ENCODE measurements around the gene PCBP4. TPM values are rescaled to one million over a fixed set of nuclear protein-coding genes. Genes with fewer than 3 reads are reported as not detected.

PCBP4 gene
- total and polyA plus RNA-seq, 8 donors: 12.5 to 122 (median 30.0) TPM

DNA sequence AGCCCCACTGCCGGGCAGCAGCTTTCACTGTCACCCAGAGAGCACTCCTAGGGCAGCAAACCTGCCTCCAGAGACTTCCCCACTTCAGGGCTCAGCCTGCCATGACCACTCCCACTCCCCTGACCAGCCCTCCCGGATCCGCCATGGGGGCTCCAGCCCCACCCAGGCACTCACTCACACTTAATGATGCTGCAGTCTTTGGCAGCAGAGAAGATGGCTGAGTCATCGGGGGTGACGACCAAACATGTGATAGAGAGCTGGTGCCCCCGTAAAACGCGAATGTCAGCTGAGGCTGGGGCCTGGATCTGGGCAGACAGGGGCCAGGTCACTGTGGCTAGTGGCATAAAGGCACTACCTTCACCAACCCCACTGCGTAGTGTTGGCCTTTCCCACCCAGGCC, 30.2 kb downstream of the PCBP4 start:
- Histone ChIP-seq H3K9me3 (no peaks in the 10 kb centered on the region), H3K27ac (no peak overlapping the region), H3K27me3 (no peaks in the 10 kb centered on the region), H3K36me3 (peaks cover 50 to 74% (median 71%) of the 10 kb centered on the region in 4 donors), H3K4me1 (peaks cover 13 to 20% (median 17%) of the 10 kb centered on the region in 4 donors), H3K4me3 (no peak overlapping the region)
- intact Hi-C loops (cut with DNase I; ENCODE audit: low total_unique reads): no loop called here
- peak; percentile 2 to 7 for DNase-seq
- TF ChIP-seq, protein P1, sequence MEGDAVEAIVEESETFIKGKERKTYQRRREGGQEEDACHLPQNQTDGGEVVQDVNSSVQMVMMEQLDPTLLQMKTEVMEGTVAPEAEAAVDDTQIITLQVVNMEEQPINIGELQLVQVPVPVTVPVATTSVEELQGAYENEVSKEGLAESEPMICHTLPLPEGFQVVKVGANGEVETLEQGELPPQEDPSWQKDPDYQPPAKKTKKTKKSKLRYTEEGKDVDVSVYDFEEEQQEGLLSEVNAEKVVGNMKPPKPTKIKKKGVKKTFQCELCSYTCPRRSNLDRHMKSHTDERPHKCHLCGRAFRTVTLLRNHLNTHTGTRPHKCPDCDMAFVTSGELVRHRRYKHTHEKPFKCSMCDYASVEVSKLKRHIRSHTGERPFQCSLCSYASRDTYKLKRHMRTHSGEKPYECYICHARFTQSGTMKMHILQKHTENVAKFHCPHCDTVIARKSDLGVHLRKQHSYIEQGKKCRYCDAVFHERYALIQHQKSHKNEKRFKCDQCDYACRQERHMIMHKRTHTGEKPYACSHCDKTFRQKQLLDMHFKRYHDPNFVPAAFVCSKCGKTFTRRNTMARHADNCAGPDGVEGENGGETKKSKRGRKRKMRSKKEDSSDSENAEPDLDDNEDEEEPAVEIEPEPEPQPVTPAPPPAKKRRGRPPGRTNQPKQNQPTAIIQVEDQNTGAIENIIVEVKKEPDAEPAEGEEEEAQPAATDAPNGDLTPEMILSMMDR (IDR thresholded peaks at IDR 0.05): no peak
- TF ChIP-seq EP300 (IDR thresholded peaks at IDR 0.05) (no peak), POLR2AphosphoS5 (IDR thresholded peaks at IDR 0.05) (no peak), POLR2A (IDR thresholded peaks at IDR 0.05) (no peak)
- WGBS, 5 donors: 80 to 90% (median 86%) methylated on average over 5 to 9 of the region's 9 CpGs

GRCh38 chr3:51935886-51936755, 31.1 kb downstream of the PCBP4 start:
- Histone ChIP-seq H3K36me3 (peaks cover 50 to 83% (median 74%) of the 10 kb centered on the region in 4 donors), H3K4me3 (no peak overlapping the region), H3K27me3 (no peaks in the 10 kb centered on the region), H3K9me3 (no peaks in the 10 kb centered on the region), H3K4me1 (peaks cover 11 to 15% (median 13%) of the 10 kb centered on the region in 4 donors), H3K27ac (no peak overlapping the region)
- DNase-seq: peak; percentile 1 to 22
- WGBS, 5 donors: 93 to 98% (median 97%) methylated on average over 22 to 25 of the region's 25 CpGs
- TF ChIP-seq POLR2A (IDR thresholded peaks at IDR 0.05): no peak
- no peak for TF ChIP-seq EP300 (IDR thresholded peaks at IDR 0.05)
- TF ChIP-seq, protein P1 (IDR thresholded peaks at IDR 0.05): no peak
- no peak for TF ChIP-seq POLR2AphosphoS5 (IDR thresholded peaks at IDR 0.05)
- intact Hi-C loops (cut with DNase I; ENCODE audit: low total_unique reads): no loop called here

GRCh38 chr3:51934991-51935885, 32.0 kb downstream of the PCBP4 start:
- Histone ChIP-seq H3K27ac (no peak overlapping the region), H3K4me1 (peaks cover 2 to 6% (median 5%) of the 10 kb centered on the region in 4 donors), H3K36me3 (peaks cover 50 to 89% (median 74%) of the 10 kb centered on the region in 4 donors), H3K4me3 (no peak overlapping the region), H3K27me3 (no peaks in the 10 kb centered on the region), H3K9me3 (no peaks in the 10 kb centered on the region)
- DNase-seq: peak; percentile 1 to 20
- TF ChIP-seq, protein P1 (IDR thresholded peaks at IDR 0.05): no peak
- no peak for TF ChIP-seq EP300 (IDR thresholded peaks at IDR 0.05)
- TF ChIP-seq POLR2A (IDR thresholded peaks at IDR 0.05): no peak
- no peak for TF ChIP-seq POLR2AphosphoS5 (IDR thresholded peaks at IDR 0.05)
- 88 to 96% (median 94%) methylated on average over 27 to 28 of the region's 28 CpGs for WGBS, 5 donors
- intact Hi-C loops (cut with DNase I; ENCODE audit: low total_unique reads): no loop called here
